Stimulated activated CD4-positive, alpha-beta T cell treated with anti-CD3 and anti-CD28 coated beads, Interleukin-4, amount 100 ng/mL, for 48 hours (primary cell): Measurements from ENCODE around the gene C17orf113.

ENCODE experiments used
- DNase-seq, 2 donors: peaks; one replicate each; pipeline ENCODE4 v3.0.0-alpha.2; 2020; ENCODE audit warnings: low read depth in 2 of 2

C17orf113 gene

GRCh38 chr17:42072323-42073187, 22.2 kb upstream of the C17orf113 start:
- DNase-seq = no peak

GRCh38 chr17:42071810-42072209, 21.4 kb upstream of the C17orf113 start:
- no peak for DNase-seq

- DNase-seq = no peak
Measured at GRCh38 chr17:42068979-42069378, 18.6 kb upstream of the C17orf113 start.

DNA sequence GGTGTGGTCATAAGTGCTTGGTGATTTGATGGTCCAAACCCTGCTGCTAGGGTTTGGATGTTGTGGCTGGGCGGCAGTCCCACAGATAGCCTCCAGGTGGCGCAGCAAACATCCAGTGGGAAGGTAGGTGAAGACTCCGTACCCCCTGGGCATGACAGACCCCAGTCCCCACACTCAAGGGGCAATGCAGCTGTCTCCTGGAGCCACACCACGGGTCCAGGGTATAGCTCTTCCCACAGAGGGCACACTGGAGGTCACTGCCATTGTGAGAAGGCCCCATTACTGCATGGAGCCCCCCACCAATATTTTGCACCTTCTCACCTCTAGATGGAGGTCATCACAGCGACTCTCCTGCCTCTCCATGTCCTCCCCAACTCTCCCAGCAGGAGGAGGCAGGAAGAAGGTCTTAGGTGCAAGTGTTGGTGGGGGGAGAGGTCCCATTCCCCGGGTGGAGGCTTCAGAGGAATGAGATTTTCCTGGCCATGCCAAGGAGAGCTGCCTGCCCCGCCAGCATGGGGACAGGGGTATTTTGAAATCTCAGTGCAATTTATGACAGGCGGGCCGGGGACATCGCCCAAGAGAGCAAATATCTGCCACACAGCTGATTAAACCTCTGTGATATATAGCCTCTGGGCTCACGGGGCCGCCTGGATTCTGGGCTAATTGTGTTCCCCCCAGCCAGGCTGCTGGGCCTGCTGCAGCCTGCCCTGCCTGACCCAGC, 17.1 kb upstream of the C17orf113 start:
- DNase-seq = peak; percentile 60 to 74

GRCh38 chr17:42065201-42065600, 14.8 kb upstream of the C17orf113 start:
- no peak for DNase-seq

DNA sequence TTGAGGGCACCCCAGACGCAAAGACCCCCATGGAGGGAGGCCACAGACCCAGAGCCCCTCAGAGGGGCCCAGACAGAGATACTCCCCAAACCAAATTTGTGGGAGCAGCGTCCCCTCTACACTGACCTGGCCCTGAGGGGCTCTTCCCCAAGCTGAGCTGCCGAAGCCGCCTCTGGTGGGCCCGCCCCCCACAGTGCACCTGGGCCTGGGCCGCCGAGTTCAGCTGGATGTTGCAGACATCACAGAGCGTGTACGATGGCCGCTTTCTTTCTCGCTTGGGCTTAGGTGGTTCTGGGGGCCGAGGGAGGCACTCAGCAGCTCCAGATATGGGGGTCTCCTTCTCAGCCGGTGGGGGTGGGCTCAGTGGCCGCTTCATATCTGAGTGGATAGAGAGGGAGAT, 12.3 kb upstream of the C17orf113 start:
- DNase-seq = no peak

DNA sequence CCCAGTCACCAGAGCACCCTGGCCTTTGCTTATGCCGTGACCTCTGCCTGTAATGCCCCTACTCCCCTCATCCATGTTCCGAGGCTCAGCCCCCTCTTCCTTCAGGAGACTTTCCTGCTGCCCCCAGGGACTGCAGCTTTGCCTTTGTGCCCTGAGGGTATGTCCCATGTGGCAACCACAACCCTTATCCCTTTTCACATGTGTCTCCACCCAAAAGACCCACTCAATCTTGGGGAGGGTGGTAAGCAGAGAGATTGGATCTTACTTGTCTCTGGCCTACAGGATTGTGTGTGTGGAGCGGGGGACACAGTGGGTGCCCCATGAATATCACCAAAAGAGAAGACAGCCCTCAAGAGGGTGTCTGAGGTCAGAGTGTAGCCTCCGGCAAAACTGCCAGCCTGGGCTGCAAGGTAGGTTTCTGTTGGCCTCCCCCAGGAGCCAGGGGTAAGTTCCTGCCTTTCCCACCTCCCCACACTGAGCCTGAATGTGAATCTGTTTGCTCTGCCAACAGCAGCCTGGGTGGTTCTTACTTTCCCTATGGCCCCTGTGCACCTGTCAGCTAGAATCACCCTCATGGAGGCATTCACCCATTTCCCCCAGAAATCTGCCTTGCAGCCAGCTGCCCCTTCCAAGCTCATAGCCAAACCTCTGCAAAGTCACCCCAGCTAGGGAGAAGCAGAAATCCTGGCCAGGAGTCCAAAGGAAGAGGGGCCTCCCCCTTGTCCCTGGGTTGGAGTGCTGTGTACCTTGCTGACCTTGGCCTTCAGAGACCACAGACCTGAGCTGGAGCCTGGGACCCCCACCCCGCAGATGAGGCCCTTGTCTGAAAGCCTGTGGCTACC, 11.5 kb upstream of the C17orf113 start:
- DNase-seq = no peak

GRCh38 chr17:42060231-42060630, 9.8 kb upstream of the C17orf113 start:
- DNase-seq = no peak

DNA sequence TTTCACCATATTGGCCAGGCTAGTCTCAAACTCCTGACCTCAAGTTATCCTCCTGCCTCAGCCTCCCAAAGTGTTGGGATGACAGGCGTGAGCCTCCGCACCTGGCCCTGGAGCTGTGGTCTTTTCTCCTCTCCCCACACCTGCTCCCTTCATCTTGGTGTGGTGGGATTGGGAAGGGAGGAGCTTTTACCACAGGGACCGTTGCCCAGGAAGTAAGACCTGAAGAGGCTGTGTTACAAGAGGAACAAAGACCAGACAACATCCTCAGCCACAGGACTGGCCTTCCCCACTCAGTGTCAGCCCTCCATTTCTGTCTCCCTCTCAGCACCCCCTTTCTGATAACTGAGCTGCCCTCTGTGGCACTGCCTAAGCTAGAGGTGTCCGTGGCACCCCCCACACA, 9.4 kb upstream of the C17orf113 start:
- no peak for DNase-seq

- no peak for DNase-seq
Measured at GRCh38 chr17:42058063-42058462, 7.7 kb upstream of the C17orf113 start.

DNA sequence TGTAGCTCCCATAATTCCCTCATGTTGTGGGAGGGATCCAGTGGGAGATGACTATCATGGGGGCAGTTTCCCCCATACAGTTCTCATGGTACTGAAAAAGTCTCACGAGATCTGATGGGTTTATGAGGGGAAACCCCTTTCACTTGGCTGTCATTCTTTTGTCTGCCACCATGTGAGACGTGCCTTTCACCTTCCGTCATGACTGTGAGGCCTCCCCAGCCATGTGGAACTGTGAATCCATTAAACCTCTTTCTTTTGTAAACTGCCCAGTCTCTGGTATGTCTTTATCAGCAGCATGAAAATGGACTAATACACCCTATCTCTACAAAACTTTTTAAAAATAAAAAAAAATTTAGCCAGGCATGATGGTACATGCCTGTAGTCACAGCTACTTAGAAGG, 6.2 kb upstream of the C17orf113 start:
- DNase-seq = no peak

- no peak for DNase-seq
Measured at GRCh38 chr17:42055496-42055895, 5.1 kb upstream of the C17orf113 start.

DNA sequence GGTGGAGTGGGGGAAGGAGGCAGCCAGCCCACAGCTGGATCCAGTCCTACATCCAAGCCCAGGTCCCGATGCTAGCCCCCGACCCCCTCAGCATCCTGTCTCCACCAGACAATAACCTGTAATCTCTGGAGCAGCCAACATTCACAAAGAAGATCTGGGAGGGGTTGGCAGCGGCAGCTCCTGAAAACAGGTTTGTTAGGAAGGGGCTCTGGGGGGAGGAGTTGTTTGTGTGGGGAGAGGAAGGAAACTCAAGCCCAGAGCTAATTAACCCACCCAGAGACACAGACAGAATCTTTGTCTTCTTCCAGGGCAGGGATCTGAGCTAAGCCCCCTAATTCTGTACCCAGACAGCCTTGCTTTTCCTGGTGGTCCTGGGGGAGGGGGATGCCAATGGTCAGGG, 4.6 kb upstream of the C17orf113 start:
- no peak for DNase-seq

DNA sequence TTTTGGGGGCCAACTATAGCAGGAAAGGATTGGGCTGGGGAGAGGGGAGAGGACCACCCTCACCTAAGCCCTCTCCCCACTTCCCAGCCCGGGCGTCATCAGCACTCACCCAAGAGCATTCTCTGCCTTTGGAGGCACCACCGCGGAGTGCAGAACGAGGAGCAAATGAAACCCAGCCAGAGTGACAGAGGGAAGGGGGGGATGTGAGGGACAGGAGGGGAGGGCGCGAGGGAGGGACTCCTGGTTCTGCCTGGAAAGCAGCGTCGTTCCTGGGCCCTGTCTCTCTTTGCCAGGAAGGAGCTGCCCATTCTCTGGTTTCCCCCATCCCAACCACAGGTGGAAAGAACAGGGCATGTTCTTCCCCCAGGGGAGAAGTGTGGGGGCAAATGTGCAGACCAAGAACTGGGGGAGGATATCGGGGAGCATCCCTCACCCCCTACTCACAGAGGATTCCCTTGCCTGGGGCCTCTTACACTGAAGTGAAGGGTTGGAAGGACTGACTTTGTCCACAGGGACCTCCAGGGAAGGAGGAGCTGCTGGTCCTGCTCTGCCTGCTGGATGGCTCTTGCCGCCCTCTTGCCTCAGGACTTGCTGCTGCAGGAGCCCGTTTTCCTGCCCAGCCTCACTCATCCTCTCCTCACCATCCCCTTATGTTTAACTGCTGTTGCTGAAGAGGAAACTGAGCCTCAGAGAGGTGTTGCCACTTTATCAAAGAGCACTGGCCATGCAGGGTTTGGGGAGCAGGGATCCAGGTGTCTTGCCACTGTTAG, 3.5 kb upstream of the C17orf113 start:
- no peak for DNase-seq

- no peak for DNase-seq
Measured at GRCh38 chr17:42052346-42052877, 2.0 kb upstream of the C17orf113 start.

DNA sequence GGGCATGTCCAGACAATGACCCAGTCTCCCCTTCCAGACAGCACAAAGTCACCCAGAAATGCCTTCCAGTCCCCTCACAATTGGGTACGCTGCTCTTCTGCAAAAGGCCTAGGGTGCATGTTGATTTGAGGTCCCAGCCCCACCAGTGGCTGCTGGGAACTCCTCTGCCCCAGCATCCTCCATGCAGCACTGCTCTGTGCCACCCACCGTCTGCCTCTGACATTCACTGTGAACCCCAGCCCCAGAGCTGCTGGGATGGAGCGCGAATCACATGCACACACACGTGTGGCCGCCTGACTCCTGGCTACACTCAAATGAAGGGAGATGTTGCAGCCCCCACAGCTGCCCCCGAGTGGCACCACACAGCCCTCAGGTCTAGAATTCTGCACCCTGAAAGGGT, 1.2 kb upstream of the C17orf113 start:
- no peak for DNase-seq

- DNase-seq = no peak
Measured at GRCh38 chr17:42051013-42051400, 606 bp upstream of the C17orf113 start.

GRCh38 chr17:42049834-42050392, 488 bp downstream of the C17orf113 start:
- no peak for DNase-seq

DNA sequence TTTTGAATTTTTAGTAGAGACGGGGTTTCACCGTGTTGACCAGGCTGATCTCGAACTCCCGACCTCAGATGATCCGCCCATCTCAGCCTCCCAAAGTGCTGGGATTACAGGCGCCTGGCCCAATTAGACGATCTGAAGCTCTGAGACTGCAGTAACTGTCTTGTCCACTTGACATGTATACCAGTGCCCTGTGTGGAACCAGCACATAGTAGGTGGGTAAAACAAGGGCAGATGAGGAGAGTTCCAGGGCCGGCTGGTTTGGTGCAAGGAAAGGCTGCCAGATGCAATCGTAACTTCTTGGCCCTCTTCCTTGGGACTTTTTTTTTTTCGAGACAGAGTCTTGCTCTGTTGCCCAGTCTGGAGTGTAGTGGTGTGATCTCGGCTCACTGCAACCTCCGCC, 3.1 kb downstream of the C17orf113 start:
- DNase-seq = no peak

DNA sequence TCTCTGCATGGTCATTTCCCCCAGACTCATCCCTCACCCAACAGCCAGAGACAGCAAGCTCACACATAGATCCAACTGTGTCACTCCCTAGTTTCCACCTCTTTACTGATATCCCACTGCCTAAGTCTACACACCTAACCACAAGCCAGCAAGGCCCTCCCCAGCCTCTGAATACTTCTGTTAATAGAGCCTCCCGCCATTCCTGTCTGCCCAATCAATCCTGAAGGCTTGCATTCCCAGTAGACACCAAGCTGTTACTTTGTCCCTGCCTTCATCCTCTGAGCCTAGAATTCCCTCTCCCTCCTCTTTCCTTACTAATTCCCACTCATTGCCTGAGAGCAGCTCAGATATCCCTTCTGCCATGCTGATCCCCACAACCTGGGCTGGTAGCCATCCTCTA, 4.7 kb downstream of the C17orf113 start:
- no peak for DNase-seq
